Transverse colon (tissue), 4 donors: Measurements from ENCODE around the gene PRPSAP2. TPM values are rescaled to one million over a fixed set of nuclear protein-coding genes. Genes with fewer than 3 reads are reported as not detected.

Source experiments
- DNase-seq: peaks from one replicate; pipeline ENCODE4 v3.0.0-alpha.2; 2019
- H3K27ac ChIP-seq, 4 donors: fragments of 200-600 bp; sonication (generic); 2 replicates each; pipeline ENCODE4 v1.5.1; 2016 to 2018; ENCODE audit warnings: inconsistent platforms in 4 of 4
- H3K27me3 ChIP-seq: fragments of 200-600 bp; sonication (generic); 2 replicates; pipeline ENCODE4 v1.5.1; 2017; ENCODE audit warnings: inconsistent platforms
- H3K36me3 ChIP-seq, 4 donors: fragments of 200-600 bp; sonication (generic); 2 replicates each; pipeline ENCODE4 v1.5.1; 2017 to 2019; ENCODE audit warnings: inconsistent platforms in 4 of 4
- H3K4me1 ChIP-seq, 4 donors: fragments of 200-600 bp; sonication (generic); 2 replicates each; pipeline ENCODE4 v1.5.1; 2017 to 2020; ENCODE audit warnings: inconsistent platforms in 4 of 4
- H3K4me3 ChIP-seq, 4 donors: fragments of 200-600 bp; sonication (generic); 1 replicate in 1 of 4; 2 replicates in 3 of 4; pipeline versions ENCODE4 v1.5.1 to v1.6.1; 2017 to 2019; ENCODE audit warnings: inconsistent platforms in 4 of 4
- H3K9me3 ChIP-seq, 2 donors: fragments of 200-600 bp; sonication (generic); 2 replicates each; pipeline ENCODE4 v1.5.1; 2017 to 2019; ENCODE audit warnings: inconsistent platforms in 2 of 2
- EP300 ChIP-seq: sonication (generic); formaldehyde crosslinking; IDR thresholded peaks from one replicate; pipeline ENCODE4 v1.6.1; 2017; ENCODE audit warnings: antibody characterized with exemption, low read depth
- POLR2A ChIP-seq: fragments of 450-650 bp; IDR thresholded peaks from one replicate; pipeline ENCODE4 v1.6.1; 2016; ENCODE audit warnings: antibody characterized with exemption, mild to moderate bottlenecking, moderate library complexity
- POLR2AphosphoS5 ChIP-seq, 3 donors: sonication (generic); formaldehyde crosslinking; IDR thresholded peaks; one replicate each; pipeline ENCODE4 v1.6.1; 2016; ENCODE audit warnings: antibody characterized with exemption in 3 of 3
- WGBS, 2 donors: methylation state at CpG; one replicate each; pipeline ENCODE4 v1.1.5; 2018; ENCODE audit warnings: low coverage in 1 of 2; 5-methylcytosine and 5-hydroxymethylcytosine counted together
- in situ Hi-C, 4 donors: fragments of 200-750 bp; cut with MboI; loops; one replicate each; pipeline versions ENCODE4 v1.15.0 to v1.15.1; 2017; ENCODE audit warnings: low sequenced_read_pairs in 3 of 4, low pct_ligation_motif_present in 1 of 4, low pct_unique_long_range_greater_than_20kb in 1 of 4
- intact Hi-C: fragments of 100-400 bp; cut with DNase I; formaldehyde crosslinking; loops from one replicate; pipeline ENCODE4 v1.15.1; 2023; ENCODE audit warnings: low total_unique reads
- total RNA-seq, 4 donors: library from RNA; depleted of rRNA; stranded (reverse); fragments of >200 nt; gene quantifications; one replicate each; pipeline ENCODE4 v1.1.0, GENCODE V29; 2016
- TF ChIP-seq, protein P1 (sequence below), 5 experiments: fragments of 200-600 bp in 3 of 5; fragments of 450-650 bp in 2 of 5; sonication (generic) in 3 of 5; IDR thresholded peaks; 1 replicate in 2 of 5; 2 replicates in 3 of 5; pipeline ENCODE4 v1.5.1; 2016 to 2017; ENCODE audit warnings: antibody characterized with exemption in 5 of 5, inconsistent platforms in 3 of 5, mild to moderate bottlenecking in 2 of 5, moderate library complexity in 1 of 5

The PRPSAP2 gene
- total RNA-seq, 4 donors from 2014 or later: 22.4 to 77.0 (median 27.2) TPM

DNA sequence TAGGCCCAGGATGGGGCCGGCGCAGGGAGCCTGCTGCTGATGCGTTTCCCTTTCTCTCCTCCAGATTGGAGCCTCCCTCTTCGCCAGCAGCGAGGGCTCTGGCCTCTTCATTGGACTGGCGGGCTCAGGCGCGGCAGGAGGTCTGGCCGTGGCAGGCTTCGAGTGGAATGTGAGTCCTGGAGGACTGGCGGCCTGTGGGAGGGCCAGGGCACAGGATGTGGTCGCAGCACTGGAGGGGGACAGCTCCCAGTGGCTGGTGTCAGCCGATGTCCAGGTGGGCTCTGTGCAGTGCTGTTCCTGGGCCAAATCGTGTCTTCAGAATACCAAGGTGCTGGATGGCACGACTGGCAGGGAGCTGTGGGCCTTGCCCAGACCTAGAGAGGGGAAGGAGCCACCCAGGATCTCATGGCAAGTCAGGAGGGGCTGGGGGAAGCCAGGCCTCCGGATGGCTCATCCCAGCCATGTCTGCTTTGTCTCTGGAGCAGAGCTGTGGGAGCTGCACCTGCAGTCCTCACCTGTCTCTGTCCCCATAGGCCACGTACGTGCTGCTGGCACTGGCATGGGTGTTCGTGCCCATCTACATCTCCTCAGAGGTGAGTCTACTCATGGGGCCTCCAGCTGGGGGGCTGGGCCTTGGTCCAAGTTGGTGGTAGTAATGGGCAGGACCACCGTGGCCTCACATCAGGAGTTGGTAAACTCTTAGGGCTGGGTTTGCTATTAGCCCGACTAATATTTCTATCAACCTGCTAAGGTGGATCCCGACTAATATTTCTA lies 101.3 kb downstream of the PRPSAP2 start:
- Histone ChIP-seq H3K9me3 (no peaks in the 10 kb centered on the region), H3K36me3 (no peaks in the 10 kb centered on the region), H3K4me1 (peaks cover 0 to 9% (median 2%) of the 10 kb centered on the region in 4 donors), H3K27me3 (no peaks in the 10 kb centered on the region), H3K27ac (no peak overlapping the region), H3K4me3 (no peak overlapping the region)
- in situ Hi-C loops: no loop called here
- TF ChIP-seq, protein P1, sequence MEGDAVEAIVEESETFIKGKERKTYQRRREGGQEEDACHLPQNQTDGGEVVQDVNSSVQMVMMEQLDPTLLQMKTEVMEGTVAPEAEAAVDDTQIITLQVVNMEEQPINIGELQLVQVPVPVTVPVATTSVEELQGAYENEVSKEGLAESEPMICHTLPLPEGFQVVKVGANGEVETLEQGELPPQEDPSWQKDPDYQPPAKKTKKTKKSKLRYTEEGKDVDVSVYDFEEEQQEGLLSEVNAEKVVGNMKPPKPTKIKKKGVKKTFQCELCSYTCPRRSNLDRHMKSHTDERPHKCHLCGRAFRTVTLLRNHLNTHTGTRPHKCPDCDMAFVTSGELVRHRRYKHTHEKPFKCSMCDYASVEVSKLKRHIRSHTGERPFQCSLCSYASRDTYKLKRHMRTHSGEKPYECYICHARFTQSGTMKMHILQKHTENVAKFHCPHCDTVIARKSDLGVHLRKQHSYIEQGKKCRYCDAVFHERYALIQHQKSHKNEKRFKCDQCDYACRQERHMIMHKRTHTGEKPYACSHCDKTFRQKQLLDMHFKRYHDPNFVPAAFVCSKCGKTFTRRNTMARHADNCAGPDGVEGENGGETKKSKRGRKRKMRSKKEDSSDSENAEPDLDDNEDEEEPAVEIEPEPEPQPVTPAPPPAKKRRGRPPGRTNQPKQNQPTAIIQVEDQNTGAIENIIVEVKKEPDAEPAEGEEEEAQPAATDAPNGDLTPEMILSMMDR (IDR thresholded peaks at IDR 0.05): no peak
- TF ChIP-seq POLR2A (no peak), POLR2AphosphoS5 (IDR thresholded peaks at IDR 0.05) (no peak), EP300 (no peak)
- intact Hi-C loops: no loop called here
- DNase-seq: no peak
- 85% methylated on average over 22 of the region's 22 CpGs; no CpG with 5 or more reads in 1 of the 2 donors for WGBS, 2 donors

DNA sequence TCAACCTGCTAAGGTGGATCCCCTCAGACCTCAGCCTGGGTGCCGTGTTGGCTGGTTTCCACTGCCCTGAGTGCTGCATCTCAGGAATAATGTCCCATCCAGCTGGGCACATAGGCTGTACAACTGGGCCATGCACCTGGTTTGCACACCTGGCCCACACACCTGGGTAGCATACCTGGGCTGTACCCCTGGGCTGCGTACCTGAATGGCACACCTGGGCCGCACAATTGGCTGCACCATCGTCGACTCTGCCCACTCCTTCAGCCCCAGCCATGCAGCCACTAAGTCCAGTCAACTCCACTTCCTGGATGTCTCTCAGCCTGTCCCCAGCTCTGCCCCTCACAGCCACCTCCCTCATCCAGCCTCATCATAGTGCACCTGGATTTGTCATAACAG lies 101.9 kb downstream of the PRPSAP2 start:
- no peaks in the 10 kb centered on the region for H3K27me3 ChIP-seq
- TF ChIP-seq, protein P1 (IDR thresholded peaks at IDR 0.05): no peak
- TF ChIP-seq POLR2A: no peak
- no peak for TF ChIP-seq EP300
- no peak for TF ChIP-seq POLR2AphosphoS5 (IDR thresholded peaks at IDR 0.05)
- no peaks in the 10 kb centered on the region for H3K36me3 ChIP-seq
- H3K9me3 ChIP-seq: no peaks in the 10 kb centered on the region
- in situ Hi-C loops: no loop called here
- peaks cover 0 to 9% (median 2%) of the 10 kb centered on the region in 4 donors for H3K4me1 ChIP-seq
- intact Hi-C loops: no loop called here
- H3K4me3 ChIP-seq: no peak overlapping the region
- no peak overlapping the region for H3K27ac ChIP-seq
- WGBS, 2 donors: 93% methylated on average over 5 of the region's 5 CpGs; no CpG with 5 or more reads in 1 of the 2 donors
- no peak for DNase-seq

DNA sequence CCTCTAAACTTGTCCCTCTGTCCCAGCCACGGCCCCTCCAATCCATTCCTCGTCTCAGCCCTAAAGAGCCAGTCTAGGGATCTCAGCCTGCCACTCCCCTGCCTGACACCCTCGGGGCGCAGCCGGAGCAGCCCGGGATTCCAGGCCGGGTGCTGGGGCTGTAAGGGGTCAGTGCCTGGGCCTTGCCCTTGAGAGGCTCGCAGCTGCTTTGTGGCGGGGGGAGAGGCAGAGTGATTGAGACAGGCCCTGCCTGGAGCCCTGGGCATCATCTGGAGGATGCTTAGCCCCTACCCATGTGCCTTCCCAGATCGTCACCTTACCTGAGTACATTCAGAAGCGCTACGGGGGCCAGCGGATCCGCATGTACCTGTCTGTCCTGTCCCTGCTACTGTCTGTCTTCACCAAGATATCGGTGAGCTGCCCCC lies 102.3 kb downstream of the PRPSAP2 start:
- H3K9me3 ChIP-seq: no peaks in the 10 kb centered on the region
- TF ChIP-seq POLR2A (no peak), EP300 (no peak), POLR2AphosphoS5 (IDR thresholded peaks at IDR 0.05) (no peak)
- TF ChIP-seq, protein P1 (IDR thresholded peaks at IDR 0.05): no peak
- H3K36me3 ChIP-seq: no peaks in the 10 kb centered on the region
- H3K4me3 ChIP-seq: no peak overlapping the region
- no peak overlapping the region for H3K27ac ChIP-seq
- DNase-seq: no peak
- H3K4me1 ChIP-seq: peaks cover 0 to 9% (median 2%) of the 10 kb centered on the region in 4 donors
- in situ Hi-C loops (no loop called here), intact Hi-C loops (no loop called here)
- H3K27me3 ChIP-seq: no peaks in the 10 kb centered on the region
- 94% methylated on average over 15 of the region's 15 CpGs; no CpG with 5 or more reads in 1 of the 2 donors for WGBS, 2 donors

DNA sequence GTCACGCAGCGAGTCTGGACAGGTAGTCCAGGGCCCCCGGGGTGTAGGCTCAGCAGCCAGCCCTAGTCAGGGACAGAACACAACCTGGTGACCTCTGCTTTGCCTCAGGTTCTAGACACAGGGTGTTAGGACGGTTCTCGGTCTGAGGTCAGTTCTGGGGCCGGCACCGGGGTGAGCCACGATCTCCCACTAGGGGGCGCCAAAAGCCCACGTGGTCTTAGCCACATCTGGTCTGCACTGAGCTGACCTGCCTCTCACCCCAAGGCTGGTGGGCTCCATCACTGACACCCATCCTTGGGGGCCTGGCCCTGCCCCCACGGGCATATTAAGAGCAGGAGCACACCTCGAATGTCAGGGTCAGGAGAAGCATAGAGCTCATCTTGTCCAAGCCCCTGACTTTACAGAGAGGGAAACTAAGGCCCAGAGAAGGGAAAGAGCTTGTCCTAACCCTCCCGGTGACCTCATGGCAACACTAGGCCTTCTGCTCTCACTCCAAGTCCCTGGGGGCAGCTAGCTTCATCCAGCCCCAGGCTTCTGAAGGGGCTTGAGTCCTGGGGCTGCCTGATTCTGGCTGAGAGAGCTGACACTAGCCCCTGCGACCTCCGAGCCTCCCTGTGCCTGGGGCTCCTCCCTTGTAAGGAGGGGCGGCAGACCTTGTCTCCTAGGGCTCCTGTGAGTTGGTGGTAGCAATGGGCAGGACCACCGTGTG lies 103.0 kb downstream of the PRPSAP2 start:
- in situ Hi-C loops (no loop called here), intact Hi-C loops (no loop called here)
- Histone ChIP-seq H3K27ac (no peak overlapping the region), H3K36me3 (no peaks in the 10 kb centered on the region), H3K4me1 (peaks cover 0 to 9% (median 2%) of the 10 kb centered on the region in 4 donors), H3K9me3 (no peaks in the 10 kb centered on the region), H3K27me3 (no peaks in the 10 kb centered on the region), H3K4me3 (no peak overlapping the region)
- TF ChIP-seq POLR2AphosphoS5 (IDR thresholded peaks at IDR 0.05): no peak
- no peak for TF ChIP-seq EP300
- TF ChIP-seq POLR2A: no peak
- TF ChIP-seq, protein P1 (IDR thresholded peaks at IDR 0.05): peak; percentile 91 to 96 (median 94)
- 31% methylated on average over 17 of the region's 17 CpGs; no CpG with 5 or more reads in 1 of the 2 donors for WGBS, 2 donors
- peak; percentile 90 for DNase-seq
